Measurements from ENCODE around the gene LSM4. TPM values are rescaled to one million over a fixed set of nuclear protein-coding genes. Genes with fewer than 3 reads are reported as not detected.

LSM4 gene
- total and polyA plus RNA-seq, 2 of the 4 experiments (the other 2 are of a cell fraction), result 44.8 to 118 TPM

DNA sequence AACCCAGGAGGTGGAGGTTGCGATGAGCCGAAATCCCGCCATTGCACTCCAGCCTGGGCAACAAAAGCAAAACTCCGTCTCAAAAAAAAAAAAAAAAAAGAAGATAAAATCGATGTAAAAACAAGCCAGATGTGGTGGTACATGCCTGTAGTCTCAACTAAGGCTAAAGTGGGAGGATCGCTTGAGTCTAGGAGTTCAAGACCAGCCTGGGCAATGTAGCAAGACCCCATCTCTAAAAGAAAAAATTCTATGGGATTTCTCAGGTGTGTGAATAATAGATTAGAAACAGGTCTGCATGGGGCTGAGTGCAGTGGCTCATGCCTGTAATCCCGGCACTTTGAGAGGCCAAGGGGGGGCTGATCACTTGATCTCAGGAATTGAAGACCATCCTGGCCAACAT lies 28.7 kb upstream of the LSM4 start:
- in situ Hi-C loops (cut with MboI; ENCODE audit: low sequenced_read_pairs), result loop anchor here (5.0 kb wide), 1 partner anchor 56 kb away; no protein-coding TSS in a partner anchor
- no peak overlapping the region for H4K91ac ChIP-seq (ENCODE audit: insufficient read depth, low read depth, low read length)
- no peak overlapping the region for H2BK15ac ChIP-seq (ENCODE audit: low read depth, low read length)
- H3K9me3 ChIP-seq (ENCODE audit: control insufficient read depth, insufficient read depth, low read length), result no peaks in the 10 kb centered on the region
- H3K4me3 ChIP-seq (ENCODE audit: insufficient read depth, low read depth, low read length), result no peak overlapping the region
- DNase-seq, result no peak
- H3K4me2 ChIP-seq (ENCODE audit: low read depth, low read length), result no peak overlapping the region
- no peak overlapping the region for H3K14ac ChIP-seq (replicated peaks; ENCODE audit: low read depth, low read length)
- peaks cover 15% of the 10 kb centered on the region for H3K36me3 ChIP-seq (ENCODE audit: control insufficient read depth, insufficient read depth, low read length)
- no peak overlapping the region for H3K4ac ChIP-seq (ENCODE audit: low read depth, low read length)
- WGBS, 2 experiments (ENCODE audit: extremely low coverage in 2 of 2, insufficient read length in 1 of 2), result 100% methylated on average over 1 of the region's 7 CpGs; no CpG with 5 or more reads in 1 of the 2 experiments
- no peak for ATAC-seq (ENCODE audit: low read depth)
- no peak overlapping the region for H2BK120ac ChIP-seq (ENCODE audit: low read depth, low read length)
- no peak overlapping the region for H3K27ac ChIP-seq (ENCODE audit: insufficient read depth, low read length)
- H2AK9ac ChIP-seq (replicated peaks; ENCODE audit: low read depth, low read length, poor library complexity), result no peak overlapping the region
- no peak overlapping the region for H2AFZ ChIP-seq (replicated peaks; ENCODE audit: low read length, poor library complexity)
- H3K27me3 ChIP-seq (ENCODE audit: control insufficient read depth, insufficient read depth, low read length), result no peaks in the 10 kb centered on the region
- H3K23ac ChIP-seq (ENCODE audit: low read depth, low read length), result no peak overlapping the region
- no peaks in the 10 kb centered on the region for H4K20me1 ChIP-seq (ENCODE audit: insufficient read depth, low read length)
- dilution Hi-C loops (cut with HindIII; ENCODE audit: low sequenced_read_pairs, unreplicated experiment), result no loop called here
- H3K9me1 ChIP-seq (ENCODE audit: insufficient read depth, low read length), result peaks cover 3% of the 10 kb centered on the region; the same call in 1 of the 2 replicates
- no peak overlapping the region for H2BK20ac ChIP-seq (ENCODE audit: low read depth, low read length)
- no peak overlapping the region for H2AK5ac ChIP-seq (ENCODE audit: low read depth, low read length)
- TF ChIP-seq CEBPB (IDR thresholded peaks at IDR 0.05; ENCODE audit: low read depth, low read length) (no peak), POLR2A (IDR thresholded peaks at IDR 0.05; ENCODE audit: low read depth, low read length) (no peak), MXI1 (IDR thresholded peaks at IDR 0.05; ENCODE audit: borderline replicate concordance, low read depth, low read length) (no peak), MAZ (IDR thresholded peaks at IDR 0.05; ENCODE audit: borderline replicate concordance, low read depth, low read length) (no peak), MAFK (IDR thresholded peaks at IDR 0.05; ENCODE audit: low read depth, low read length) (no peak), RFX5 (IDR thresholded peaks at IDR 0.05; ENCODE audit: low read depth, low read length) (no peak), BHLHE40 (IDR thresholded peaks at IDR 0.05; ENCODE audit: low read depth, low read length) (no peak), RCOR1 (IDR thresholded peaks at IDR 0.05; ENCODE audit: insufficient replicate concordance, low read length) (no peak), CHD1 (IDR thresholded peaks at IDR 0.05; ENCODE audit: low read depth, low read length) (no peak), RAD21 (IDR thresholded peaks at IDR 0.05; ENCODE audit: low read length) (no peak), SMC3 (IDR thresholded peaks at IDR 0.05; ENCODE audit: low read depth, low read length) (no peak), FOS (IDR thresholded peaks at IDR 0.05; ENCODE audit: low read depth, low read length) (no peak), NFE2L2 (IDR thresholded peaks at IDR 0.05; ENCODE audit: low read depth, low read length) (no peak)
- TF ChIP-seq, protein P1, sequence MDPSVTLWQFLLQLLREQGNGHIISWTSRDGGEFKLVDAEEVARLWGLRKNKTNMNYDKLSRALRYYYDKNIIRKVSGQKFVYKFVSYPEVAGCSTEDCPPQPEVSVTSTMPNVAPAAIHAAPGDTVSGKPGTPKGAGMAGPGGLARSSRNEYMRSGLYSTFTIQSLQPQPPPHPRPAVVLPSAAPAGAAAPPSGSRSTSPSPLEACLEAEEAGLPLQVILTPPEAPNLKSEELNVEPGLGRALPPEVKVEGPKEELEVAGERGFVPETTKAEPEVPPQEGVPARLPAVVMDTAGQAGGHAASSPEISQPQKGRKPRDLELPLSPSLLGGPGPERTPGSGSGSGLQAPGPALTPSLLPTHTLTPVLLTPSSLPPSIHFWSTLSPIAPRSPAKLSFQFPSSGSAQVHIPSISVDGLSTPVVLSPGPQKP (IDR thresholded peaks at IDR 0.05; ENCODE audit: borderline replicate concordance, low read depth, low read length), result no peak
- TF ChIP-seq, protein P2, sequence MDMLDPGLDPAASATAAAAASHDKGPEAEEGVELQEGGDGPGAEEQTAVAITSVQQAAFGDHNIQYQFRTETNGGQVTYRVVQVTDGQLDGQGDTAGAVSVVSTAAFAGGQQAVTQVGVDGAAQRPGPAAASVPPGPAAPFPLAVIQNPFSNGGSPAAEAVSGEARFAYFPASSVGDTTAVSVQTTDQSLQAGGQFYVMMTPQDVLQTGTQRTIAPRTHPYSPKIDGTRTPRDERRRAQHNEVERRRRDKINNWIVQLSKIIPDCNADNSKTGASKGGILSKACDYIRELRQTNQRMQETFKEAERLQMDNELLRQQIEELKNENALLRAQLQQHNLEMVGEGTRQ (IDR thresholded peaks at IDR 0.05; ENCODE audit: low read depth, low read length), result no peak
- TF ChIP-seq, protein P3, sequence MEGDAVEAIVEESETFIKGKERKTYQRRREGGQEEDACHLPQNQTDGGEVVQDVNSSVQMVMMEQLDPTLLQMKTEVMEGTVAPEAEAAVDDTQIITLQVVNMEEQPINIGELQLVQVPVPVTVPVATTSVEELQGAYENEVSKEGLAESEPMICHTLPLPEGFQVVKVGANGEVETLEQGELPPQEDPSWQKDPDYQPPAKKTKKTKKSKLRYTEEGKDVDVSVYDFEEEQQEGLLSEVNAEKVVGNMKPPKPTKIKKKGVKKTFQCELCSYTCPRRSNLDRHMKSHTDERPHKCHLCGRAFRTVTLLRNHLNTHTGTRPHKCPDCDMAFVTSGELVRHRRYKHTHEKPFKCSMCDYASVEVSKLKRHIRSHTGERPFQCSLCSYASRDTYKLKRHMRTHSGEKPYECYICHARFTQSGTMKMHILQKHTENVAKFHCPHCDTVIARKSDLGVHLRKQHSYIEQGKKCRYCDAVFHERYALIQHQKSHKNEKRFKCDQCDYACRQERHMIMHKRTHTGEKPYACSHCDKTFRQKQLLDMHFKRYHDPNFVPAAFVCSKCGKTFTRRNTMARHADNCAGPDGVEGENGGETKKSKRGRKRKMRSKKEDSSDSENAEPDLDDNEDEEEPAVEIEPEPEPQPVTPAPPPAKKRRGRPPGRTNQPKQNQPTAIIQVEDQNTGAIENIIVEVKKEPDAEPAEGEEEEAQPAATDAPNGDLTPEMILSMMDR (conservative IDR thresholded peaks at IDR 0.05; ENCODE audit: low read depth, low read length), result no peak
- ChIA-PET POLR2A (ENCODE audit: unreplicated experiment) (no interaction called here), CTCF (no interaction called here)
- H3K79me1 ChIP-seq (ENCODE audit: low read depth in 1 of 2, low read length in 2 of 2), result peaks cover 0 to 4% of the 10 kb centered on the region in 2 experiments; a peak in 1 of 4 replicates
- H3K9ac ChIP-seq (ENCODE audit: low read depth, low read length), result no peak overlapping the region
- no peak overlapping the region for H3K18ac ChIP-seq (ENCODE audit: low read depth, low read length)
- no TSS peak for BruUV-seq (replicated peaks)
- H4K8ac ChIP-seq (ENCODE audit: low read depth in 2 of 2, low read length in 2 of 2), result no peak overlapping the region
- no peak overlapping the region for H3K56ac ChIP-seq (ENCODE audit: extremely low read depth, insufficient read depth, low read length)
- H3K4me1 ChIP-seq (ENCODE audit: control insufficient read depth, insufficient read depth, low read length), result no peaks in the 10 kb centered on the region; the same call in 1 of the 2 replicates
- no peak overlapping the region for H4K5ac ChIP-seq (ENCODE audit: low read depth, low read length)
- intact Hi-C loops (cut with micrococcal nuclease), result no loop called here
- H2BK5ac ChIP-seq (ENCODE audit: low read depth, low read length, poor library complexity, severe bottlenecking), result no peak overlapping the region

Measured in IMR-90 (cell line).